Muscle of leg (tissue), 11 donors: ENCODE measurements around the gene RASGRP4. TPM values are rescaled to one million over a fixed set of nuclear protein-coding genes. Genes with fewer than 3 reads are reported as not detected.

Experiments
- DNase-seq: peaks from one replicate; pipeline ENCODE4 v3.0.0; 2013
- H3K27ac ChIP-seq: one replicate; pipeline ENCODE4 v1.5.1; 2013; ENCODE audit warnings: mild to moderate bottlenecking, low read length, control low read depth
- H3K27me3 ChIP-seq: one replicate; pipeline ENCODE4 v1.6.1; 2013; ENCODE audit warnings: low read length; ENCODE audit not compliant: control insufficient read depth, insufficient read depth
- H3K36me3 ChIP-seq: one replicate; pipeline ENCODE4 v1.6.1; 2013; ENCODE audit warnings: low read length; ENCODE audit not compliant: control insufficient read depth, insufficient read depth
- H3K4me1 ChIP-seq: one replicate; pipeline ENCODE4 v1.6.1; 2013; ENCODE audit warnings: low read length; ENCODE audit not compliant: control insufficient read depth, insufficient read depth
- H3K4me3 ChIP-seq: one replicate; pipeline ENCODE4 v1.5.1; 2013; ENCODE audit warnings: low read length, control low read depth
- H3K9me3 ChIP-seq: replicated peaks from 2 replicates; pipeline ENCODE4 v1.6.1; 2013; ENCODE audit warnings: low read depth, low read length; ENCODE audit not compliant: control insufficient read depth
- WGBS: methylation state at CpG from one replicate; pipeline ENCODE4 v1.1.5; 2013; ENCODE audit warnings: missing lambda C conversion rate; ENCODE audit not compliant: insufficient coverage; 5-methylcytosine and 5-hydroxymethylcytosine counted together
- polyA plus RNA-seq, 8 donors: library from polyadenylated mRNA; unstranded; fragments of 120-200 nt; gene quantifications; one replicate each; pipeline versions ENCODE4 v1.2.1 to v1.2.3, GENCODE V29; 2013; ENCODE audit warnings: inconsistent platforms in 1 of 8, low replicate concordance in 1 of 8; ENCODE audit not compliant: insufficient read length in 8 of 8, insufficient read depth in 1 of 8
- total RNA-seq: library from RNA; stranded (reverse); fragments of 120-200 nt; gene quantifications from one replicate; pipeline ENCODE4 v1.2.4, GENCODE V29; 2013

The RASGRP4 gene
- total and polyA plus RNA-seq, 9 donors = 0.98 to 2.9 (median 2.2) TPM

GRCh38 chr19:38448225-38448624 is 22.2 kb upstream of the RASGRP4 start:
- Histone ChIP-seq H3K27me3 (no peaks in the 10 kb centered on the region), H3K36me3 (peaks cover 85% of the 10 kb centered on the region), H3K27ac (no peak overlapping the region), H3K4me3 (no peak overlapping the region), H3K9me3 (no peaks in the 10 kb centered on the region), H3K4me1 (peaks cover 4% of the 10 kb centered on the region)
- no peak for DNase-seq
- WGBS = 94% methylated on average over 8 of the region's 9 CpGs

DNA sequence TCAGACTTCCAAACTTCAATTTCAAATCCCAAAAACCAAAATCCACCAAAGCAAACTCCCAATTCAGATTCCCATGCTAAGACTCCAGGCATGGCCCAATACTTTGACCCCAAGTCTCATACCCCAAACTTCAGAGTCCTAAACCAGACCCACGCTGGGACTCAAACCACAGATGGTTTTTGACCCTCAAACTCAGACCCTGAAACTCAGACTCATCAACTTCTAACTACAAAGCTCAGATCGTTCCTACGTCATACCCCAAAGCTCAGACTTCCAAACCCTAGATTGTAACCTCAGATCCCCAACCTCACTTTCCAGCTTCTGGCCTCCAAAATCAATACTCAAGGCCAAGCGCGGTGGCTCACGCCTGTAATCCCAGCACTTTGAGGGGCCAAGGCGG is 19.3 kb upstream of the RASGRP4 start:
- no peak for DNase-seq
- H3K9me3 ChIP-seq = no peaks in the 10 kb centered on the region
- peaks cover 22% of the 10 kb centered on the region for H3K4me1 ChIP-seq
- no peaks in the 10 kb centered on the region for H3K27me3 ChIP-seq
- 89% methylated on average over 6 of the region's 7 CpGs for WGBS
- H3K36me3 ChIP-seq = peaks cover 75% of the 10 kb centered on the region
- H3K27ac ChIP-seq = no peak overlapping the region
- no peak overlapping the region for H3K4me3 ChIP-seq

DNA sequence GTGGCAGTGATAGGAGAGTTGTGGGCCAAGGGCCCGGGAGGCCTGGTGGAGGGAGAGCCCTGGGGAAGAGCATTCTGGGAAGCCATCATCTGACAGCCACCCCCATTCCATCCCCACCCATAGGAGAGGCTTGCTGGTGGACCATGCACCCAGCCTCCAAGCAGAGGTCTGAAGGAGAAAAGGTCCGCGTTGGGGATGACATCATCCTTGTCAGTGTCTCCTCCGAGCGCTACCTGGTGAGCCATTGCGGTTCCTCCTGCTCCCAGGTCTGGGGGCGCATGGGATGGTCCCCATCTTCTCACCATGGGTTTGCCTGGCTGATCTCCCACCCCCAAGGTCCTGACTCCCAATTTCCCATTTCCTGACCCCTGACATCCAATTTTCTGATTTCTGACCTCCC is 18.0 kb upstream of the RASGRP4 start:
- peaks cover 68% of the 10 kb centered on the region for H3K36me3 ChIP-seq
- H3K9me3 ChIP-seq = no peaks in the 10 kb centered on the region
- 87% methylated on average over 6 of the region's 7 CpGs for WGBS
- H3K4me3 ChIP-seq = no peak overlapping the region
- H3K27ac ChIP-seq = no peak overlapping the region
- H3K4me1 ChIP-seq = peaks cover 30% of the 10 kb centered on the region
- no peak for DNase-seq
- H3K27me3 ChIP-seq = no peaks in the 10 kb centered on the region

DNA sequence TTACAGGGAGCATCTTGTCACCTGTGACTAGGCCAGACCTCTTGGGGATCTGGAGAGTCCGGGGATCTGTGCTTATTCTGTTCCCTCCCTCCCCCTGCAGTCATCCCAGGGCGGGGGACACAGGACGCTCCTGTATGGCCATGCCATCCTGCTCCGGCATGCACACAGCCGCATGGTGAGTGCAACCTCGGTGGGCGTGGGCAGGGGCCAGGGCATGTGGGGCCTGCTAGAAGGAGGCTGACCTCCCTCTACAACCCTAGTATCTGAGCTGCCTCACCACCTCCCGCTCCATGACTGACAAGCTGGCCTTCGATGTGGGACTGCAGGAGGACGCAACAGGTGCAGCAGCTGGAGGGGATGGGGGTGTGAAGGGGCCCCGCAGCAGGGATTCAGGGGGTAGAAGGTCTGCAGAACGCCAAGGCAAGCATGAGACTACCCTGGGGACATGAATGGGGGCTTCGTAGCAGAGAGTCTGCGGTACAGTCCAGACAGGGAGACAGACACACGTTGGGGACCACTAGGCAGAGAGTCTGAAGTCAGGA is 17.5 kb upstream of the RASGRP4 start:
- Histone ChIP-seq H3K36me3 (peaks cover 63% of the 10 kb centered on the region), H3K27me3 (no peaks in the 10 kb centered on the region), H3K4me3 (no peak overlapping the region), H3K9me3 (no peaks in the 10 kb centered on the region), H3K4me1 (peaks cover 31% of the 10 kb centered on the region), H3K27ac (peak overlapping the region; percentile 29)
- peak; percentile 30 for DNase-seq
- 66% methylated on average over 12 of the region's 15 CpGs for WGBS

GRCh38 chr19:38442736-38443135 is 16.7 kb upstream of the RASGRP4 start:
- H3K4me1 ChIP-seq = peaks cover 31% of the 10 kb centered on the region
- no peak for DNase-seq
- no peaks in the 10 kb centered on the region for H3K9me3 ChIP-seq
- no peaks in the 10 kb centered on the region for H3K27me3 ChIP-seq
- H3K36me3 ChIP-seq = peaks cover 61% of the 10 kb centered on the region
- no peak overlapping the region for H3K27ac ChIP-seq
- H3K4me3 ChIP-seq = no peak overlapping the region
- WGBS = 87% methylated on average over 7 of the region's 9 CpGs

DNA sequence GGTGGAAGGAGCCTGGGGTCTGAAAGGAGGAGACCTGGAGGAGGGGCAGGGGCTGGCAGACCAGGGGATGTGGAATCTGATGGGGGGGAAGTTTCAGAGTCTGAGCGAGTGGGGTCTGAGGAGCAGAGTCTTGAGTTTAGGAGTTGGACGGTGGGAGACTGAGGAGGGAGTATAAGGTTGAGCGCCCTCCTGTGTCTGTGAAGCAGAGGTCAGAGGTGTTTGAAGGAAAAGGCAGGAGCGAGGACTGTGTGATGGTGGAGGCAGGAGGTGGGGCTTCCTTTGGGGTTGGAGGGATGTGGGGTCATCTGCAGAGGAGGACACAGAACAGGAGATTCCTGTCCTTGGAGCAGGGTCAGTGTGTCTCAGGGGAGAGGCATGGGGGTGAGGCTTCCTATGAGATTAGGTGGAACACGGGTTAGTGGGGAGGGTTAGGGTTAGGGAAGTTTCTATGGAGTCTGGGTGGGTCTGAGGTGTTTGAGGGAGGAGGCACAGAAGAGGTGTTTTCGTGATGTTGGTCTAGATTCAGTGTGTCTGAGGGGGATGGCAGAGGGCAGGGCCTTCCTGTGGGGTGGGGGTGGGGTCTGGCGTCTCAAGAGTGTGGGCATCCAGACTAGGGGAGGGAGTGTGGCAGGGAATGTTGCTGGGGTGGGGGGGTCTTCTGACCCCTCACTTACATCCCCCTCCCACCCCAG is 15.8 kb upstream of the RASGRP4 start:
- WGBS = 39% methylated on average over 6 of the region's 7 CpGs
- no peaks in the 10 kb centered on the region for H3K9me3 ChIP-seq
- peaks cover 52% of the 10 kb centered on the region for H3K36me3 ChIP-seq
- peaks cover 32% of the 10 kb centered on the region for H3K4me1 ChIP-seq
- no peak for DNase-seq
- no peaks in the 10 kb centered on the region for H3K27me3 ChIP-seq
- no peak overlapping the region for H3K4me3 ChIP-seq
- peak overlapping the region; percentile 48 for H3K27ac ChIP-seq

DNA sequence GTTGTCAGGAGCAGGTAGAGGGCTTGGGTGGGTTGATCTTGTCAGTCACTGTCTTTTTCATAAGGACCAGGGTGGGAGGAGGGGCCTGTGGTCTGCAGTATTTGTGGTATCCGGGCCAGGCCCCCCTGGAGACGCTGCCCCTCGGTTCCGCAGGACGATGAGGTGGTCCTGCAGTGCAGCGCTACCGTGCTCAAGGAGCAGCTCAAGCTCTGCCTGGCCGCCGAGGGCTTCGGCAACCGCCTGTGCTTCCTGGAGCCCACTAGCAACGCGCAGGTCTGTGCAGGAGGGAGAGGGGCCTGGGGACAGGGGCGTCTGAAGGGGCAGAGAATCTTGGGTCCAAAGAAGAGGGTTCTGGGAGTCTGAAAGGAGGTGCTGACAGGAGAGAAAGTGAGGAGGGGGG is 14.6 kb upstream of the RASGRP4 start:
- 60% methylated on average over 14 of the region's 14 CpGs for WGBS
- Histone ChIP-seq H3K36me3 (peaks cover 47% of the 10 kb centered on the region), H3K27ac (no peak overlapping the region), H3K27me3 (no peaks in the 10 kb centered on the region), H3K9me3 (no peaks in the 10 kb centered on the region), H3K4me1 (peaks cover 39% of the 10 kb centered on the region), H3K4me3 (no peak overlapping the region)
- DNase-seq = no peak

GRCh38 chr19:38437917-38438316 is 11.9 kb upstream of the RASGRP4 start:
- Histone ChIP-seq H3K9me3 (no peaks in the 10 kb centered on the region), H3K36me3 (peaks cover 23% of the 10 kb centered on the region), H3K4me3 (no peak overlapping the region), H3K27me3 (peaks cover 5% of the 10 kb centered on the region), H3K27ac (peak overlapping the region; percentile 47), H3K4me1 (peaks cover 47% of the 10 kb centered on the region)
- WGBS = 78% methylated on average over 2 of the region's 2 CpGs
- DNase-seq = no peak

- no peak for DNase-seq
- Histone ChIP-seq H3K27me3 (peaks cover 5% of the 10 kb centered on the region), H3K4me1 (peaks cover 43% of the 10 kb centered on the region), H3K36me3 (peaks cover 16% of the 10 kb centered on the region), H3K4me3 (no peak overlapping the region), H3K9me3 (no peaks in the 10 kb centered on the region), H3K27ac (peak overlapping the region; percentile 17)
- 96% methylated on average over 5 of the region's 6 CpGs for WGBS
Measured at GRCh38 chr19:38437295-38437694, 11.3 kb upstream of the RASGRP4 start.

DNA sequence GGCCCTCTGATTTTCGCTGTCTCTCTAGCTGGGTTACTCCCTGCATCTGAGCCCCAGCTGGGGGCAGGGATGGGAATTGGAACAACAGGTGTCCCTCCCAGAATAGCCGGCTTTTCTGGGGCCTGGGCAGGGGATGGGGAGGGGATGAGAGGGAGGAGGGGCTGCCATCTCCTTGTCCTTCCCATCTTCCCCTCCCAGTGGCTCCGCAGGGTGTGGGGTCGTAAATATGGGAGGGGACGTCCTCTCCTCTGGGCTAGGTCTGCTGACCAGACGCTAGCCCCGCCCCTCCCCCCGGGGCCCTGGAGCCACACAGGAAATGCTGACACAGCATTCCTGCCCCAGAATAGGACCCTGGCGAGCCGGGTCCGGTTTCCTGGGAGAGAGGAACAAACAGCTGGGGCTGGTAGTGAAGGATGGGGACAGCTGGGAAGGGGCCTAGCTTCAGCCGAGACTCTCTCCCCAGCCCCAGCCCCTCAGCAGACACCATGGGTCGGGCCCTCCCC is 8.6 kb upstream of the RASGRP4 start:
- H3K9me3 ChIP-seq = no peaks in the 10 kb centered on the region
- peaks cover 11% of the 10 kb centered on the region for H3K36me3 ChIP-seq
- peak overlapping the region; percentile 96 for H3K27ac ChIP-seq
- peaks cover 5% of the 10 kb centered on the region for H3K27me3 ChIP-seq
- DNase-seq = peak; percentile 95
- H3K4me3 ChIP-seq = peak overlapping the region; percentile 74
- WGBS = 10% methylated on average over 1 of the region's 13 CpGs
- peaks cover 28% of the 10 kb centered on the region for H3K4me1 ChIP-seq
